GM21515 (cell line): Measurements from ENCODE around the gene FAH.

Source experiments
- ATAC-seq: cut with Tn5 transposase; IDR thresholded peaks from one replicate; pipeline ENCODE4 v1.9.1; 2021; ENCODE audit not compliant: unreplicated experiment

The FAH gene

GRCh38 chr15:80231371-80231770, 78.6 kb downstream of the FAH start:
- ATAC-seq = no peak

- no peak for ATAC-seq
These were observed 80.8 kb downstream of the FAH start for GRCh38 chr15:80233581-80233980.

- peak; percentile 63 for ATAC-seq
These were observed 82.1 kb downstream of the FAH start for GRCh38 chr15:80234883-80235282.
